A549 (cell line): ENCODE results near the gene PPP1R1A. TPM values are rescaled to one million over a fixed set of nuclear protein-coding genes. Genes with fewer than 3 reads are reported as not detected.

Source experiments
- ATAC-seq, 2 experiments: fragments of 200-7000 bp in 1 of 2; fragments of >200 bp in 1 of 2; cut with Nextera tagmentation in 1 of 2; cut with Tn5 transposase in 1 of 2; 3 replicates each; pipeline versions ENCODE4 v1.8.0 to v1.9.1; 2018 to 2020; ENCODE audit warnings: mild to moderate bottlenecking in 1 of 2, moderate library complexity in 1 of 2
- CTCF ChIA-PET: fragments of 300-600 bp; sonication (Branson Sonifier 250); formaldehyde crosslinking; extraction: SDS; loops from one replicate; lab custom pipeline; 2021; ENCODE audit warnings: antibody characterized with exemption, inconsistent platforms; lab: Yijun Ruan, JAX
- POLR2A ChIA-PET: fragments of 350-600 bp; formaldehyde crosslinking; extraction: SDS; loops from one replicate; lab custom pipeline; 2021; ENCODE audit warnings: antibody characterized with exemption, inconsistent platforms; lab: Yijun Ruan, JAX
- DNase-seq, 2 experiments: peaks; one replicate each; pipeline versions ENCODE4 v3.0.0 to v3.0.0-alpha.2; 2011 to 2016; ENCODE audit warnings: low read depth in 1 of 2, low spot score in 1 of 2
- FAIRE-seq: peaks from 2 replicates; lab custom pipeline; 2011; peaks lifted over from hg19 to GRCh38; lab: Jason Lieb, UNC
- H3K27ac ChIP-seq, 2 experiments: fragments of >200 bp; sonication (Bioruptor Twin); formaldehyde crosslinking; 3 replicates each; pipeline ENCODE4 v1.5.1; 2016 to 2017
- H3K4me1 ChIP-seq: fragments of >200 bp; sonication (Bioruptor Twin); formaldehyde crosslinking; 3 replicates; pipeline ENCODE4 v1.6.1; 2016
- H3K4me2 ChIP-seq: fragments of >200 bp; sonication (Bioruptor Twin); formaldehyde crosslinking; 3 replicates; pipeline ENCODE4 v1.6.1; 2016
- H3K4me3 ChIP-seq: fragments of >200 bp; sonication (Bioruptor Twin); formaldehyde crosslinking; 3 replicates; pipeline ENCODE4 v1.5.1; 2016
- H3K9me3 ChIP-seq: fragments of >200 bp; sonication (Bioruptor Twin); formaldehyde crosslinking; 3 replicates; pipeline ENCODE4 v1.6.1; 2016
- BCL3 ChIP-seq: fragments of >200 bp; sonication (Bioruptor Twin); formaldehyde crosslinking; IDR thresholded peaks from 3 replicates; pipeline ENCODE4 v1.6.1; 2016
- CBX2 ChIP-seq: fragments of 200-600 bp; sonication (generic); IDR thresholded peaks from 2 replicates; pipeline ENCODE4 v1.6.1; 2016; ENCODE audit warnings: low read depth, mild to moderate bottlenecking, borderline replicate concordance
- CBX8 ChIP-seq: fragments of 200-600 bp; sonication (generic); IDR thresholded peaks from 2 replicates; pipeline ENCODE4 v1.6.1; 2016
- CHD4 ChIP-seq: fragments of 200-600 bp; sonication (generic); IDR thresholded peaks from 2 replicates; pipeline ENCODE4 v1.6.1; 2016; ENCODE audit warnings: antibody characterized with exemption, mild to moderate bottlenecking, borderline replicate concordance
- EHMT2 ChIP-seq: fragments of 200-600 bp; sonication (generic); IDR thresholded peaks from 2 replicates; pipeline ENCODE4 v1.6.1; 2016; ENCODE audit warnings: antibody characterized with exemption, low read depth, mild to moderate bottlenecking, moderate library complexity
- ESRRA ChIP-seq: fragments of 150-350 bp; IDR thresholded peaks from 2 replicates; pipeline ENCODE4 v1.6.1; 2014; ENCODE audit warnings: mild to moderate bottlenecking, low read length, borderline replicate concordance
- HDAC2 ChIP-seq: fragments of 200-600 bp; sonication (generic); IDR thresholded peaks from 2 replicates; pipeline ENCODE4 v1.6.1; 2016
- HOXA7 ChIP-seq: fragments of 250-450 bp; sonication (Bioruptor Pico); IDR thresholded peaks from 2 replicates; pipeline ENCODE4 v1.5.0; 2020; ENCODE audit warnings: mild to moderate bottlenecking, moderate library complexity
- HOXB13 ChIP-seq: fragments of 250-450 bp; sonication (Bioruptor Pico); IDR thresholded peaks from 2 replicates; pipeline ENCODE4 v1.5.0; 2020; ENCODE audit warnings: low read depth, mild to moderate bottlenecking, moderate library complexity
- HOXB5 ChIP-seq: fragments of 250-450 bp; sonication (Bioruptor Pico); IDR thresholded peaks from 2 replicates; pipeline ENCODE4 v1.5.0; 2020; ENCODE audit warnings: mild to moderate bottlenecking, moderate library complexity
- JUNB ChIP-seq: fragments of >200 bp; sonication (Bioruptor Twin); formaldehyde crosslinking; IDR thresholded peaks from 2 replicates; pipeline ENCODE4 v1.6.1; 2016
- KDM1A ChIP-seq: fragments of 200-600 bp; sonication (generic); IDR thresholded peaks from 2 replicates; pipeline ENCODE4 v1.6.1; 2016; ENCODE audit warnings: low read depth, mild to moderate bottlenecking
- MAFK ChIP-seq: fragments of 450-650 bp; IDR thresholded peaks from 2 replicates; pipeline ENCODE4 v1.6.1; 2014; ENCODE audit not compliant: partially characterized antibody
- MYC ChIP-seq: IDR thresholded peaks from 2 replicates; pipeline ENCODE4 v1.6.1; 2012; ENCODE audit warnings: mild to moderate bottlenecking, inconsistent platforms, low read length, improper control_type of control experiment, borderline replicate concordance
- NFE2L2 ChIP-seq: fragments of 150-350 bp; conservative IDR thresholded peaks from 2 replicates; pipeline ENCODE4 v1.6.1; 2014; ENCODE audit warnings: low read length
- NPAS2 ChIP-seq: fragments of 250-450 bp; sonication (Bioruptor Pico); IDR thresholded peaks from 2 replicates; pipeline ENCODE4 v1.8.0; 2022; ENCODE audit warnings: mild to moderate bottlenecking, moderate library complexity, borderline replicate concordance
- PBX3 ChIP-seq: IDR thresholded peaks from 2 replicates; pipeline ENCODE4 v1.6.1; 2012
- POLR2AphosphoS2 ChIP-seq: conservative IDR thresholded peaks from 2 replicates; pipeline ENCODE4 v1.6.1; 2012; ENCODE audit warnings: low read length, improper control_type of control experiment, inconsistent platforms
- RFX5 ChIP-seq: fragments of 450-650 bp; IDR thresholded peaks from 2 replicates; pipeline ENCODE4 v1.7.1; 2014; ENCODE audit warnings: antibody characterized with exemption, mild to moderate bottlenecking, moderate library complexity
- RNF2 ChIP-seq: fragments of 200-600 bp; sonication (generic); IDR thresholded peaks from 2 replicates; pipeline ENCODE4 v1.6.1; 2016; ENCODE audit warnings: low read depth, mild to moderate bottlenecking, antibody characterized with exemption, moderate library complexity, borderline replicate concordance
- USF2 ChIP-seq: fragments of 450-650 bp; IDR thresholded peaks from 2 replicates; pipeline ENCODE4 v1.6.1; 2014; ENCODE audit warnings: antibody characterized with exemption
- ZC3H11A ChIP-seq: fragments of 450-650 bp; IDR thresholded peaks from 2 replicates; pipeline ENCODE4 v1.6.1; 2014; ENCODE audit warnings: antibody characterized with exemption, mild to moderate bottlenecking
- WGBS: methylation state at CpG from one replicate; pipeline ENCODE4 v1.1.6; 2017; ENCODE audit errors: missing lambda C conversion rate; 5-methylcytosine and 5-hydroxymethylcytosine counted together
- polyA plus RNA-seq, 4 experiments: library from polyadenylated mRNA; depleted of rRNA in 3 of 4; stranded (reverse); fragments of >200 nt; fragmentation: RNase III in 1 of 4; extraction: RNeasy Plus Mini Kit Qiagen cat#74134 plus additional on column Dnase treatment in 1 of 4; gene quantifications; 2 replicates in 3 of 4; 3 replicates in 1 of 4; pipeline ENCODE4 v1.2.3, GENCODE V29; 2011 to 2017
- TF ChIP-seq, protein P1 (sequence below): IDR thresholded peaks from 2 replicates; pipeline ENCODE4 v1.6.1; 2012; ENCODE audit warnings: low read depth, borderline replicate concordance
- TF ChIP-seq, protein P2 (sequence below): fragments of 250-450 bp; sonication (Bioruptor Pico); IDR thresholded peaks from 2 replicates; pipeline ENCODE4 v1.5.0; 2020; ENCODE audit warnings: low read depth, mild to moderate bottlenecking, moderate library complexity

Gene PPP1R1A
- polyA plus RNA-seq, 2 of the 4 experiments (the other 2 are of a cell fraction) = 0.09 TPM; not detected in 1

GRCh38 chr12:54541751-54542290 lies 46.6 kb downstream of the PPP1R1A start:
- ATAC-seq = no peak
- CTCF ChIA-PET = interaction anchor here (0.5 kb wide), 1 partner anchor 26 kb away, joined by 3 read pairs; no protein-coding TSS in a partner anchor
- POLR2A ChIA-PET = no interaction called here
- 29% methylated on average over 5 of the region's 5 CpGs for WGBS
- DNase-seq = no peak
- no peak overlapping the region for H3K27ac ChIP-seq
- no peaks in the 10 kb centered on the region for H3K9me3 ChIP-seq
- H3K4me2 ChIP-seq = no peak overlapping the region
- H3K4me1 ChIP-seq = no peaks in the 10 kb centered on the region
- H3K4me3 ChIP-seq = no peak overlapping the region
- FAIRE-seq = no peak
- TF ChIP-seq BCL3 (no peak), NFE2L2 (no peak), KDM1A (no peak), HOXB5 (CRISPR knock-in tag) (no peak), MYC (no peak), CBX8 (no peak), RFX5 (no peak)
- TF ChIP-seq, protein P1, sequence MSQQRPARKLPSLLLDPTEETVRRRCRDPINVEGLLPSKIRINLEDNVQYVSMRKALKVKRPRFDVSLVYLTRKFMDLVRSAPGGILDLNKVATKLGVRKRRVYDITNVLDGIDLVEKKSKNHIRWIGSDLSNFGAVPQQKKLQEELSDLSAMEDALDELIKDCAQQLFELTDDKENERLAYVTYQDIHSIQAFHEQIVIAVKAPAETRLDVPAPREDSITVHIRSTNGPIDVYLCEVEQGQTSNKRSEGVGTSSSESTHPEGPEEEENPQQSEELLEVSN = no peak

DNA sequence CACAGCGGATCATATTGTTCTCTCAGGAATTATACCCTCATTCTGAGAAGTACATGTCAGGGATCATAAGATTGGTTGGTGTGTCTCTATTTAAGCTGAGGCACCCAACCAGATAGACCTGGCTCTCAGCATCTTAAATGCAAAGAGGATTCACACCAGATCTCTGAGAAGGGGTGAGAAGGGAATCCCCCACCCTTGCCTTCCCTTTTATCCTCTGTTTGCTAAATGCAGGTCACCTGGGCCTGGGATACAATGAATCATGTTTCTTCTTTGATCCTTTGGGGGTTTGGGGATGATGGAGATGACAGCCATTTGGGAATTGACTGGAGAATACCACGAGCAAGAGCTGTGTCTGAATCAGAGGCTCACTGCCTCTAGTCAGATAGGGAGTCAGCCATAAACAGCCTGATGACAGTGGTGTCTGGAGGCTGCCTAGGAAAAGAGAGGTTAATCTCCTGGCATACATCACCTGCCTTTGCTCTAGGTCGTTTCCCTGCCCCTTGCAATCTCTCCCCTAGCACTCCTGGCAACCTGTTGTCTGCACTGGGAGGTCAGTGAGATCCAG lies 50.2 kb downstream of the PPP1R1A start:
- 18% methylated on average over 3 of the region's 3 CpGs for WGBS
- no peak for ATAC-seq
- CTCF ChIA-PET = interaction anchor here (0.6 to 1.8 kb wide), 3 partner anchors 11 to 64 kb away, joined by 3 to 6 read pairs (median 4); no protein-coding TSS in a partner anchor

More for the DNA sequence above, 50.2 kb downstream of the PPP1R1A start:
- Histone ChIP-seq H3K4me3 (no peak overlapping the region), H3K4me2 (no peak overlapping the region), H3K4me1 (no peaks in the 10 kb centered on the region), H3K9me3 (no peaks in the 10 kb centered on the region), H3K27ac (no peak overlapping the region)
- TF ChIP-seq HOXA7 (no peak), EHMT2 (no peak), ZC3H11A (no peak), PBX3 (no peak), NPAS2 (CRISPR knock-in tag) (no peak), RNF2 (no peak), ESRRA (no peak), POLR2AphosphoS2 (no peak), JUNB (no peak), HDAC2 (no peak), USF2 (no peak), MAFK (no peak), HOXB13 (CRISPR knock-in tag) (no peak), NFE2L2 (no peak), KDM1A (no peak), CHD4 (no peak), CBX2 (no peak)
- TF ChIP-seq, protein P2, sequence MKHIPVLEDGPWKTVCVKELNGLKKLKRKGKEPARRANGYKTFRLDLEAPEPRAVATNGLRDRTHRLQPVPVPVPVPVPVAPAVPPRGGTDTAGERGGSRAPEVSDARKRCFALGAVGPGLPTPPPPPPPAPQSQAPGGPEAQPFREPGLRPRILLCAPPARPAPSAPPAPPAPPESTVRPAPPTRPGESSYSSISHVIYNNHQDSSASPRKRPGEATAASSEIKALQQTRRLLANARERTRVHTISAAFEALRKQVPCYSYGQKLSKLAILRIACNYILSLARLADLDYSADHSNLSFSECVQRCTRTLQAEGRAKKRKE (CRISPR knock-in tag) = no peak
- DNase-seq (no peak), FAIRE-seq (no peak)
- POLR2A ChIA-PET = no interaction called here
